Ecto neural progenitor cell (in vitro differentiated cells): ENCODE results near the gene TUB.

ENCODE experiments used
- DNase-seq: peaks from one replicate; pipeline ENCODE4 v3.0.0-alpha.2; 2018; ENCODE audit warnings: low spot score

TUB gene

GRCh38 chr11:8092587-8093424 lies 11.8 kb downstream of the TUB start:
- peak; percentile 27 for DNase-seq

- DNase-seq, result peak; percentile 39
These were observed 13.0 kb downstream of the TUB start for GRCh38 chr11:8093931-8094575.

GRCh38 chr11:8094656-8095055 lies 13.6 kb downstream of the TUB start:
- DNase-seq, result peak; percentile 27

GRCh38 chr11:8095371-8095770 lies 14.4 kb downstream of the TUB start:
- peak; percentile 28 for DNase-seq

GRCh38 chr11:8095806-8096522 lies 15.0 kb downstream of the TUB start:
- no peak for DNase-seq

- no peak for DNase-seq
These were observed 15.6 kb downstream of the TUB start for GRCh38 chr11:8096575-8096974.

- no peak for DNase-seq
These were observed 16.1 kb downstream of the TUB start for GRCh38 chr11:8097062-8097461.

- no peak for DNase-seq
These were observed 16.5 kb downstream of the TUB start for GRCh38 chr11:8097468-8097867.

- DNase-seq, result no peak
These were observed 16.9 kb downstream of the TUB start for GRCh38 chr11:8097926-8098325.

- DNase-seq, result no peak
These were observed 17.4 kb downstream of the TUB start for GRCh38 chr11:8098361-8098760.

GRCh38 chr11:8098879-8099278 lies 17.9 kb downstream of the TUB start:
- DNase-seq, result no peak

GRCh38 chr11:8099291-8099899 lies 18.4 kb downstream of the TUB start:
- DNase-seq, result peak; percentile 73

GRCh38 chr11:8100158-8100557 lies 19.1 kb downstream of the TUB start:
- no peak for DNase-seq

- DNase-seq, result no peak
These were observed 19.6 kb downstream of the TUB start for GRCh38 chr11:8100605-8101004.

- no peak for DNase-seq
These were observed 20.4 kb downstream of the TUB start for GRCh38 chr11:8101421-8101820.

GRCh38 chr11:8102296-8102915 lies 21.4 kb downstream of the TUB start:
- DNase-seq, result no peak

- DNase-seq, result no peak
These were observed 22.0 kb downstream of the TUB start for GRCh38 chr11:8102965-8103364.

GRCh38 chr11:8103909-8104308 lies 22.9 kb downstream of the TUB start:
- DNase-seq, result no peak

GRCh38 chr11:8105133-8105532 lies 24.1 kb downstream of the TUB start:
- DNase-seq, result no peak

GRCh38 chr11:8105666-8106065 lies 24.7 kb downstream of the TUB start:
- no peak for DNase-seq

- no peak for DNase-seq
These were observed 25.7 kb downstream of the TUB start for GRCh38 chr11:8106679-8107078.

GRCh38 chr11:8107642-8108041 lies 26.6 kb downstream of the TUB start:
- no peak for DNase-seq
